Testis (tissue), 2 donors: ENCODE measurements around the gene CST9.

ENCODE experiments used
- POLR2A ChIP-seq: fragments of 450-650 bp; IDR thresholded peaks from one replicate; pipeline ENCODE4 v1.6.1; 2017; ENCODE audit warnings: antibody characterized with exemption, mild to moderate bottlenecking, moderate library complexity
- TF ChIP-seq, protein P1 (sequence below), 3 experiments: fragments of 450-650 bp in 2 of 3; fragments of 200-600 bp in 1 of 3; sonication (generic) in 1 of 3; IDR thresholded peaks; one replicate each; pipeline ENCODE4 v1.5.1; 2016 to 2019; ENCODE audit warnings: antibody characterized with exemption in 3 of 3, mild to moderate bottlenecking in 2 of 3, moderate library complexity in 1 of 3

DNA sequence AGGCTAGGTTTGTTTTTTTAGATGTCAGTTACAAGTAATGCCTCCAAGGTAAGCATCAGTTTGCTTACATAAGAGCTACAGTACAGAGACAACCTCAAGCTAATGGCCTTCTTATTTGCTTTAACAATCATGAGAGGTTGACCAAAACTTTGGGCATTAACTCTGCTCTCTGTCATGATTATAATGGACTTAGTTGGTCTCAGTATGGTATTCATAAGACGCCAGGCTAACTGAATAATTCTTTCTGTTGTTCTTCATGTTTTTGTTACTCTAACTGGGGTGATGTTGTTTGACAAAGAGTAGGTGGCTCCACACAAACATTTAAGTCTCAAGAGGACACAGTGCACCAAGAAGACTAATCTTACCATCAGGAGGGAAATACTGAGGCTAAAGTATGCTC is 9.8 kb downstream of the CST9 start:
- TF ChIP-seq, protein P1, sequence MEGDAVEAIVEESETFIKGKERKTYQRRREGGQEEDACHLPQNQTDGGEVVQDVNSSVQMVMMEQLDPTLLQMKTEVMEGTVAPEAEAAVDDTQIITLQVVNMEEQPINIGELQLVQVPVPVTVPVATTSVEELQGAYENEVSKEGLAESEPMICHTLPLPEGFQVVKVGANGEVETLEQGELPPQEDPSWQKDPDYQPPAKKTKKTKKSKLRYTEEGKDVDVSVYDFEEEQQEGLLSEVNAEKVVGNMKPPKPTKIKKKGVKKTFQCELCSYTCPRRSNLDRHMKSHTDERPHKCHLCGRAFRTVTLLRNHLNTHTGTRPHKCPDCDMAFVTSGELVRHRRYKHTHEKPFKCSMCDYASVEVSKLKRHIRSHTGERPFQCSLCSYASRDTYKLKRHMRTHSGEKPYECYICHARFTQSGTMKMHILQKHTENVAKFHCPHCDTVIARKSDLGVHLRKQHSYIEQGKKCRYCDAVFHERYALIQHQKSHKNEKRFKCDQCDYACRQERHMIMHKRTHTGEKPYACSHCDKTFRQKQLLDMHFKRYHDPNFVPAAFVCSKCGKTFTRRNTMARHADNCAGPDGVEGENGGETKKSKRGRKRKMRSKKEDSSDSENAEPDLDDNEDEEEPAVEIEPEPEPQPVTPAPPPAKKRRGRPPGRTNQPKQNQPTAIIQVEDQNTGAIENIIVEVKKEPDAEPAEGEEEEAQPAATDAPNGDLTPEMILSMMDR (IDR thresholded peaks at IDR 0.05) = no peak
- no peak for TF ChIP-seq POLR2A
